NCI-H748 treated with DMSO at 0.1 percent for 48 hours (cell line): Measurements from ENCODE around the gene RASSF3.
"Not testable (repeated sequence)": the region's sequence is repeated elsewhere in the genome, so short reads cannot be mapped to it uniquely, and the experiment has no call there.

ENCODE experiments used
- DNase-seq: peaks from one replicate; lab custom pipeline; 2025; lab: John Stamatoyannopoulos, UW

RASSF3 gene

DNA sequence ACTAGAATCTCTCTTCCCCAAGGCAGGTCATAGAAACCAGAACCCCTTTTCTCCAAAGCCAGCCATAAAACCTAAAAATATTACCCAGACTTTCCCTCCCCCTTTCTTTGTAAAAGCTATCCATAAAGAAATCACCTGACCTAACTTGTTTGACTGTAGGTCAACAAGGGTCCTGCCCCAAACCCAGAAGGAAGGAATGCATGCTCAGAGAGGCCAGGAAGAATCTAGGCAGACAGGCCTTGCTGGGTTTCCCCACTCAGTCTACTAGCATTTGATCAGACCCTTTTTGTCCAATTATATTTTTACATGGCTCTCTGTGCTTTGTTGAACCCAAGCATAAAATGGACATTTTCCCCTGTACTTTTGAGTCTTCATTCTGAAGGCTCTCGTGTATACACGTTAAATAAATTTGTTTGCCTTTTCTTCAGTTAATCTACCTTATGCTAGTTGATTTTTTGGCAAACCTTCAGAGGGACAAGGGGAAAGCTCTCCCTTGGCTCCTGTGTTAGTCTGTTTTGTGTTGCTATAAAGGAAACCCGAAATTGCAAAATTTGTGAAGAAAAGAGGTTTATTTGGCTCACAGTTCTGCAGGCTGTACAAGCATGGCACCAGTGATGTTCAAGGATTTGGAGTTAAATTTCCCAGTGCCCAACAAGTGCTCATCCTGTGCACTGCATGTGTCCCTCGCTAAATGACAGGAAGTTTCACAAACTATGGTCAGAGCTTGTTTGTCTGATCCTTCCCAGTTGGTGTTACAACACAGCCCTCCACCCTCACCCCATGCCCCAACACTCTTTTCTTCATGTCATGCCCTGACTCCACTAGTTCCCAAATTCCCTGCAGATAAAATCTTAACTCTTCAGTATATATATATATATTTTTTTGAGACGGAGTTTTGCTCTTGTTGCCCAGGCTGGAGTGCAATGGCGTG lies 14.2 kb upstream of the RASSF3 start:
- no peak for DNase-seq

GRCh38 chr12:64598831-64599230 lies 11.5 kb upstream of the RASSF3 start:
- DNase-seq, result no peak

DNA sequence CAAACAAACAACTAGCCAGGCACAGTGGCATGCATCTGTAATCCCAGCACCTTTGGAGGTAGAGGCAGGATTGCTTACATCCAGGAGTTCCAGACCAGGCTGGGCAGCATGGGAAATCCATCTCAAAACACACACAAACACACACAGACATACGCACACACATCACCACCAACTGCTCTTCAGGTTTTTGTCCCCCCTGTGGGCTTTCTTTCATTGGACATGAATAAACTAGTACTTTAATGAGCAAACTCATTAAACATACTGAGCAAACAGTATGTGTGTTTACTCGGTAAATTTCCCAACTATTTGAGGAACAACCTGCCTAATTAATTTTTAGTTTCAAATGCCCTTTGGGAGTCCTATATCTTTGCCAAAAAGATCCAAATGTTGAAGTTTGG lies 10.1 kb upstream of the RASSF3 start:
- DNase-seq, result peak; percentile 94

DNA sequence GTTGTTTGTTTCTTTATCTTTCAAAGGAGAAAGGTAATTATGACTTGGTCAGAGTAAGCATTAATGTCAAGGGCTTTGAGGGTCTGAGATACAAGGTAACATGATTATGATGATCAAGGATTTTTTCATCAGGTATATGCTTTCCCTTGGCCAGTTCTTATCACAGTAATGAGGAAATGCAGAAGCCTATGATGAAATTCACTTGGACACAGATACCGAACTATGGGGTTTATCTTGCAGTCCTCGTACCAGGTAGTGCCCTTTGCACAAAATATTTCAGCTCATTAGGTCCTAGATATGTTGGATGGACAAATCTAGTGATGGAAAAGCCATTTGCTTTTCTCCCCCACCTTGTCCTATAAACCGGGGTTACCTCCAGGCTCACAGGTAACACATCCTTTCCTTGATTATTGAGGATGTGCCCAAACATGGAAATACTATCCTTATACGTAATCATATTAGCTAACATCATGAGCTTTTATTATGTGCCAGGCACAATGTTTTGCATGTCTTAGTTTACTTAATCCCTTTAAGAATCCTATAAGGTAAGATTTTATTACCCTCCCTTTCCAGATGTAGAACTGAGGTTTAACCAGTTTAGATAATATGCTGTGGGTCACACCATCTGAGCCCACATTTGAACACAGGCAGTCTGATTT lies 7.0 kb upstream of the RASSF3 start:
- DNase-seq, result no peak

- peak; percentile 54 for DNase-seq
Measured at GRCh38 chr12:64608901-64609535, 1.3 kb upstream of the RASSF3 start.

DNA sequence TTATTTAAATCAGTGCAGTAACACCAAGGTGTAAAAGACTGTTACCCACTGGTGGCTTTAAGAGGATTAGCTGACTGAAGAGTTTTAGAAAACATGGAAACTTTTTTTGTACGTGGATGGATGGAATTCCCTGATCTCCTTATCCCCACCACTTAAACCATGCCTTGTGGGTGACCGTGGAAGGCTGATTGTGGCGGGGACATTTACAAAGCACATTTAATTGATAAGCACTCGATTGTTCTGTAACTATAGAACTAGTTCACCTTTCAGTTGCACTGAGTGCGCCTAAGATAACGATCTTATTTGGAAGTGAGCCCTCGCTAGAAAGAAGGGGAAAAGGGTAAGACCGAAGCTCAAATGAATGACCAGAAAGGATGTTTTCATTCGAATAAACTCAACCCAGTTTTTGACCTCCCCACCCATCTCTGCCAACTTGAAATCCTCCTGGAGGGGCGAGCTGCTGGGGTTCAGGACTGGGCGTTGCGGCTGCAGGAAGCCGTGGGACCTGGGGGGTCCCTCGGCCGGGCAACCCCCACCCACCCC lies 688 bp upstream of the RASSF3 start:
- DNase-seq, result peak; percentile 48

GRCh38 chr12:64610660-64611340 lies 505 bp downstream of the RASSF3 start:
- DNase-seq, result peak; percentile 32

GRCh38 chr12:64611341-64612284 lies 1.3 kb downstream of the RASSF3 start:
- no peak for DNase-seq

- no peak for DNase-seq
Measured at GRCh38 chr12:64612843-64613242, 2.5 kb downstream of the RASSF3 start.

GRCh38 chr12:64613775-64614398 lies 3.6 kb downstream of the RASSF3 start:
- DNase-seq, result not testable (repeated sequence)

GRCh38 chr12:64616201-64616600 lies 5.9 kb downstream of the RASSF3 start:
- no peak for DNase-seq

- no peak for DNase-seq
Measured at GRCh38 chr12:64618953-64619590, 8.8 kb downstream of the RASSF3 start.

GRCh38 chr12:64621257-64621942 lies 11.1 kb downstream of the RASSF3 start:
- no peak for DNase-seq

DNA sequence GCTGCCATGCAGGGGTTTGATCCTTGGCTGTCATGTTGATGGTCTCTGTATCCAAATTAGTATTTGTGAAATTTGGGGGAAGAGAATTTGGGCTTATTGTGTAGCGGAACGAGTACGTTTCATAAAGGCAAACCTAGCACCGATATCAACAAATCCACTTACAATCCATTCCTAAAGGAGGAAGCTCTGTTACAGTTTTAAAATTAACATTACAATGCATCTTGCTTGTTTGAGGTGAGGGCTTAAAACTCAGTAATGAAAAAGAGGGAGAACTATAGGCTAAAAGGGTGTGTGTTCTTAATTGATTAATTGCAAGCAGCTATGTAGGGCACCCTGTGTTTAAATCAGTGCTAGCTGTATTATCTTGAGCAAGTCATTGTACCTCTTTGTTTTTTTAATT lies 13.7 kb downstream of the RASSF3 start:
- no peak for DNase-seq

DNA sequence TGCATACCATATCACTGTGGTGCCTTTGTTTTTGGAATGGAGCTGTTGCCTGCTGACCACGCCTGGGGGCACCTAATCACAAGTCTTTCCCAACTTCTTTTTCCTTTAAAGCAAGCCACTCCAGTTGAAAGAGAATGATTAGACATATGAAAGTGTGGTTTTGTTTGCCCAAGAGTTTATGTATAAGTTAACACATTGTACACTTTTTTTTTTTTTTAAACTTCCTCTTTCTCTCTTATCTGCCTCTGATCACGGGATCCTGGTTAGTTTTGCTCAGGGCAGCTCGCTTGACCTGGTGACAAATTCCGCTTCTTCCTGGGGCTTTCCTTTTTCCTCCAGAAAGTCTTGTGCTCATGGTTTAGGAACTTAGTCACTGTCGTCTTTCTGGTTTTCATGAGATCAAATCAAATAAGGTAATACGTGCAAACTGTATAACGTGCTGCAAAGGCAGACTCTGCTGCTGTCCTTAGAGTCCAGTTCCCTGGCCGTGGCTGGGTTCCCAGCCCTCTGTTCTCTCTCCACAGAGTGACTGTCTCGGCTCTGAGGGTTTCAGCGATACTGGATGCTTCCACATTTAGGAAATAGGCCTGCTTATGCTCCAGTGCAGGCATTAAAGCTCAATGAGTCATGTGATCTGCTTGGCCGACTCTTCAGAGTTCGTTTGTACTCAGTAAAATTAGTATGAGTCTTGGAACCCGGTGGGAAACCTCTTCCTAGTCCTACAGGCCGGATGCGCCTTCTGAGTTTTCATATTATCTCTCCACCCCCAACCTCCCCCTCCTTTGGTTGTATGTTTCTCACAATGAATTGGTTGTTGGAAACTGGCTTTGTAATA lies 15.2 kb downstream of the RASSF3 start:
- no peak for DNase-seq

- not testable (repeated sequence) for DNase-seq
Measured at GRCh38 chr12:64626588-64626987, 16.3 kb downstream of the RASSF3 start.

GRCh38 chr12:64627771-64628170 lies 17.5 kb downstream of the RASSF3 start:
- no peak for DNase-seq

- DNase-seq, result no peak
Measured at GRCh38 chr12:64631197-64631596, 20.9 kb downstream of the RASSF3 start.
